Medulla oblongata (tissue), 1 donor: ENCODE results near the gene CLHC1.
A peak's percentile ranks its signal among the peaks of the same experiment; 100 is the strongest.

Experiments
- DNase-seq: peaks from one replicate; pipeline ENCODE4 v3.0.0-alpha.2; 2015; ENCODE audit errors: extremely low spot score

The CLHC1 gene

GRCh38 chr2:55169359-55169758 is 62.7 kb downstream of the CLHC1 start:
- no peak for DNase-seq

GRCh38 chr2:55168221-55169154 is 63.6 kb downstream of the CLHC1 start:
- peak; percentile 95 for DNase-seq

GRCh38 chr2:55165626-55166025 is 66.5 kb downstream of the CLHC1 start:
- DNase-seq = no peak

- peak; percentile 47 for DNase-seq
Measured at GRCh38 chr2:55164534-55165480, 67.3 kb downstream of the CLHC1 start.

GRCh38 chr2:55163941-55164390 is 68.1 kb downstream of the CLHC1 start:
- DNase-seq = no peak

GRCh38 chr2:55163274-55163721 is 68.8 kb downstream of the CLHC1 start:
- DNase-seq = peak; percentile 60

- DNase-seq = no peak
Measured at GRCh38 chr2:55162284-55163006, 69.6 kb downstream of the CLHC1 start.

- peak; percentile 64 for DNase-seq
Measured at GRCh38 chr2:55161295-55162210, 70.5 kb downstream of the CLHC1 start.

- no peak for DNase-seq
Measured at GRCh38 chr2:55160422-55160821, 71.7 kb downstream of the CLHC1 start.

- DNase-seq = no peak
Measured at GRCh38 chr2:55159752-55160151, 72.3 kb downstream of the CLHC1 start.

GRCh38 chr2:55159037-55159651 is 72.9 kb downstream of the CLHC1 start:
- peak; percentile 71 for DNase-seq

GRCh38 chr2:55158111-55158814 is 73.8 kb downstream of the CLHC1 start:
- no peak for DNase-seq

GRCh38 chr2:55157474-55157884 is 74.6 kb downstream of the CLHC1 start:
- DNase-seq = no peak

- no peak for DNase-seq
Measured at GRCh38 chr2:55156984-55157383, 75.1 kb downstream of the CLHC1 start.

- peak; percentile 62 for DNase-seq
Measured at GRCh38 chr2:55156326-55156725, 75.8 kb downstream of the CLHC1 start.

GRCh38 chr2:55155764-55156281 is 76.3 kb downstream of the CLHC1 start:
- peak; percentile 41 for DNase-seq

GRCh38 chr2:55155206-55155605 is 76.9 kb downstream of the CLHC1 start:
- DNase-seq = peak; percentile 35

GRCh38 chr2:55154525-55155030 is 77.5 kb downstream of the CLHC1 start:
- peak; percentile 4 for DNase-seq
